Right atrium auricular region (tissue), 2 donors: ENCODE data around the gene ATF5. TPM values are rescaled to one million over a fixed set of nuclear protein-coding genes. Genes with fewer than 3 reads are reported as not detected.

ENCODE experiments used
- DNase-seq: peaks from one replicate; pipeline ENCODE4 v3.0.0-alpha.2; 2019; ENCODE audit warnings: low spot score
- H3K27ac ChIP-seq, 2 donors: fragments of 200-600 bp; sonication (generic); 1 replicate in 1 of 2; 2 replicates in 1 of 2; pipeline ENCODE4 v1.5.1; 2016 to 2019
- H3K27me3 ChIP-seq, 2 donors: fragments of 200-600 bp; sonication (generic); one replicate each; pipeline versions ENCODE4 v1.5.1 to v1.6.0; 2017 to 2019
- H3K36me3 ChIP-seq: fragments of 200-600 bp; sonication (generic); one replicate; pipeline ENCODE4 v1.5.1; 2016
- H3K4me1 ChIP-seq, 2 donors: fragments of 200-600 bp; sonication (generic); one replicate each; pipeline versions ENCODE4 v1.5.1 to v1.6.0; 2017 to 2019
- H3K4me3 ChIP-seq, 2 donors: fragments of 200-600 bp; sonication (generic); 1 replicate in 1 of 2; 2 replicates in 1 of 2; pipeline ENCODE4 v1.5.1; 2017 to 2019; ENCODE audit warnings: mild to moderate bottlenecking in 1 of 2, moderate library complexity in 1 of 2
- H3K9me3 ChIP-seq, 2 donors: fragments of 200-600 bp; sonication (generic); one replicate each; pipeline ENCODE4 v1.5.1; 2019
- CTCF ChIP-seq, 2 donors: fragments of 200-600 bp; sonication (generic); IDR thresholded peaks; one replicate each; pipeline ENCODE4 v1.5.1; 2019; ENCODE audit warnings: antibody characterized with exemption in 2 of 2
- total RNA-seq, 2 donors: library from RNA; depleted of rRNA; stranded (reverse); fragments of >200 nt; gene quantifications; one replicate each; pipeline ENCODE4 v1.1.0, GENCODE V29; 2016

ATF5 gene
- total RNA-seq, 2 donors from 2014 or later = 3.8 to 5.9 TPM

- H3K4me1 ChIP-seq = peaks cover 0 to 8% of the 10 kb centered on the region in 2 donors
- H3K9me3 ChIP-seq = no peaks in the 10 kb centered on the region
- TF ChIP-seq CTCF (IDR thresholded peaks at IDR 0.05) = no peak
- H3K4me3 ChIP-seq = no peak overlapping the region
- H3K27ac ChIP-seq = no peak overlapping the region
- no peaks in the 10 kb centered on the region for H3K27me3 ChIP-seq
- peaks cover 15% of the 10 kb centered on the region for H3K36me3 ChIP-seq
- no peak for DNase-seq
These were observed 20.3 kb upstream of the ATF5 start for GRCh38 chr19:49908480-49909420.

GRCh38 chr19:49910179-49910578 is 18.8 kb upstream of the ATF5 start:
- H3K4me1 ChIP-seq = peaks cover 0 to 8% of the 10 kb centered on the region in 2 donors
- no peak overlapping the region for H3K4me3 ChIP-seq
- H3K9me3 ChIP-seq = no peaks in the 10 kb centered on the region
- TF ChIP-seq CTCF (IDR thresholded peaks at IDR 0.05) = no peak
- no peaks in the 10 kb centered on the region for H3K27me3 ChIP-seq
- DNase-seq = no peak
- H3K27ac ChIP-seq = no peak overlapping the region
- H3K36me3 ChIP-seq = peaks cover 21% of the 10 kb centered on the region

- Histone ChIP-seq H3K27me3 (no peaks in the 10 kb centered on the region), H3K36me3 (peaks cover 21% of the 10 kb centered on the region), H3K9me3 (no peaks in the 10 kb centered on the region), H3K4me3 (no peak overlapping the region), H3K27ac (no peak overlapping the region), H3K4me1 (peaks cover 0 to 8% of the 10 kb centered on the region in 2 donors)
- DNase-seq = no peak
- TF ChIP-seq CTCF (IDR thresholded peaks at IDR 0.05) = no peak
These were observed 17.4 kb upstream of the ATF5 start for GRCh38 chr19:49911381-49912145.

GRCh38 chr19:49912965-49913685 is 15.9 kb upstream of the ATF5 start:
- DNase-seq = no peak
- no peak overlapping the region for H3K4me3 ChIP-seq
- no peaks in the 10 kb centered on the region for H3K9me3 ChIP-seq
- no peaks in the 10 kb centered on the region for H3K27me3 ChIP-seq
- H3K27ac ChIP-seq = no peak overlapping the region
- H3K36me3 ChIP-seq = peaks cover 16% of the 10 kb centered on the region
- H3K4me1 ChIP-seq = peaks cover 0 to 11% of the 10 kb centered on the region in 2 donors
- no peak for TF ChIP-seq CTCF (IDR thresholded peaks at IDR 0.05)

GRCh38 chr19:49913720-49914119 is 15.3 kb upstream of the ATF5 start:
- H3K27ac ChIP-seq = no peak overlapping the region
- no peak for DNase-seq
- peaks cover 10% of the 10 kb centered on the region for H3K36me3 ChIP-seq
- peaks cover 0 to 11% of the 10 kb centered on the region in 2 donors for H3K4me1 ChIP-seq
- TF ChIP-seq CTCF (IDR thresholded peaks at IDR 0.05) = no peak
- H3K27me3 ChIP-seq = no peaks in the 10 kb centered on the region
- H3K4me3 ChIP-seq = no peak overlapping the region
- H3K9me3 ChIP-seq = no peaks in the 10 kb centered on the region
